ENCODE results near the gene NLGN2. TPM values are rescaled to one million over a fixed set of nuclear protein-coding genes. Genes with fewer than 3 reads are reported as not detected.

The NLGN2 gene
- total RNA-seq, 1 donor from 2014 or later, result 3.9 TPM

DNA sequence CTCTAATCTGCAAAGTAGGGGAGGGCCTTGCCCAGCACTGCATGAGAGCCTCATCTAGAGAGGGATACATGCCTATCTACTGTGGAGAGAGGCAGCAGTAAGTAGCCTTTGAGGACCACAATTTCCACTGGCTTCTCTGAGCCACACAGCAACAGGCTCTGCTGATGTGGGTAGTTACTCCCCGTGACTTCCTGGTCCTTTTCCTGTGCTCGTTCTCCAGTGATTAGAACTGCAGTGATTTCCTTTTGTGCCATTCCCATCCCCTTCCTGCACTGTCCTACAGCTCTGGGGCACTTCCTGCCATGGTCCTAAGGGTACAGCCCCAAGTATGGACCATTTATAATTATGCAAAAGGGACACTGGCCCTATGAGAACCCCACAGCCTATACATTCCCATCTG, 16.3 kb upstream of the NLGN2 start:
- DNase-seq (ENCODE audit: low spot score), result no peak
- ATAC-seq, result no peak

DNA sequence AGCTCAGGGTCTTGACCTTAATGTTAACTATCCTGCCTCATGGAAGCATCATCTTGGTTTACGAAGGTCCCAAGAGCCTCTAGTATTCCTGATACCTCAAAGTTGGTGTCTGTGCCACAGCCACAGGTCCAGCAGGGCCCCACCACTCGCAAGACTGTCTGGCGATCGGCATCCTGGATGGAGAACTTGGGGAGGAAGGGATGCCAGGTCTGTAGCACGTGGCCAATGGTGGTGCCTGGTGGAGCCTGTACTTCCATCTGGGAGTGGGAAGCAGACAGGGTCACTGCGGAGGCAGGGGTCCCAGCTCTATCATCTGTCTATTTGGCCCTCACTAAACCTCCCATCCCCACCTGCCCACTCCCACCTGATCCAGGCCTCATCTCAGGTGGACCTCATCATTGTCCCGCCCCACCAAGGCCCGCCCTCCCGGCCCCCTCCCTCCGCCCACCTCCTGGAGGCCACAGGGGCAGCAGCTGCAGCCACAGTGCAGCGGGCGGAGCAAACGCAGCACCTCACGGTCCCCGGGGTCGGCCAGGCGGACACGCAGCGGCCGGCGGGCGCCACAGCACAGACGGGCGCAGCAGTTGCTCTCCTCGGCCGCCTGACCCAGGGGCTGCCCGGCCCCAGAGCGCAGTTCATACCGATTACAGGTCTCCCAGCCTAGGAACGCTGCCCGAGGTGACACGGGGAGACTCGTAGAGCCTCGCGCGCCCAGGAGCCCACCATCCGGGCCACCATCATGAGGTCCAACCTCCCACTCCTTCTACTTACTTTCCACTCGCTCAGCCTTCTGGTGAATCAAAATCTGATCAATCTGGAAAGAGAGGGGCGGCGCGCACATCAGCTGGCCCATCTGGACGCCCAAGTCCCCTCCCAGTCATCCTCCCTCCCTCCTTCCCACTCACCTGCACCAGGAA, 14.7 kb upstream of the NLGN2 start:
- DNase-seq (ENCODE audit: low spot score) (no peak), ATAC-seq (no peak)

GRCh38 chr17:7393613-7394451, 13.8 kb upstream of the NLGN2 start:
- no peak for DNase-seq (ENCODE audit: low spot score)
- peak; percentile 7 for ATAC-seq

- DNase-seq (ENCODE audit: low spot score) (peak; percentile 94), ATAC-seq (peak; percentile 92)
These were observed 13.0 kb upstream of the NLGN2 start, which contains the start of gene PLSCR3 for GRCh38 chr17:7394452-7395191. PLSCR3 (minus strand) TSS chr17:7394525; CDS start chr17:7394110, 415 bp downstream.

GRCh38 chr17:7396147-7396546, 11.5 kb upstream of the NLGN2 start:
- ATAC-seq (no peak), DNase-seq (ENCODE audit: low spot score) (no peak)

- ATAC-seq, result no peak
- no peak for DNase-seq (ENCODE audit: low spot score)
These were observed 9.0 kb upstream of the NLGN2 start for GRCh38 chr17:7398612-7399011.

DNA sequence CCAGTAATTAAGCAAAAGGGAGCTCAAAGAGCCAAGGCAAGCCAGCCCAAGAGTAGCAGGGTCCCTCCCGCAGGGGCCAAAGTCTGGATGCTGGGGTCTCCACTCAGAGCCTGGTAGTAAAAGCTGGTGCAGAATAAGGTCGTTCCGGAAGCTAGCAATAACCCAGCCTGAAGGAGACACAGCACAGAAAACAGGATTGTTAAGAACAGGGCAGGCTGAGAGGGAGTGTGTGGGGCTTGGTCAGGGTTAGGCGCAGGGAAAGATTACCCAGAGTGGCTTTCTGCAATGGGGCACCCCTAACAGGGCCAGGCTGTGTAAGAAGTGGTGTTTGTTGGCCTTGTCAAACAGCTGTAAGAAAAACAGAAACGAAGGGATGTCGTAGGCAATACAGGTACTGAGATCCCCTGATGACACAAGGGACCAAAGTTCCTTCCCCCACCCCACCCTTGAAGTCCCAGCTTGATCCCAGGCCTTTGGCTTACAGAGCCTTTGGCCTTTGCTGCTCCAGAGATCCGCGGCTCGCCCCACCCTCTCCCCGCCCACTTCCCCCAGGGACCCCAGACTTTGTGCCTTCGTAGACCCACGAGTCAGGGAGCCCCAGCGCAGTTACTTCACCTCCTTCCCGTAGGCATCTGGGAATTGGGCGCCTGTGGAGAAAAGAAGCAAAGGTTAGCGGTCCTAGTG, 4.5 kb upstream of the NLGN2 start:
- peak; percentile 83 for DNase-seq (ENCODE audit: low spot score)
- ATAC-seq, result peak; percentile 53

GRCh38 chr17:7403727-7403976, 4.0 kb upstream of the NLGN2 start:
- ATAC-seq, result peak; percentile 60
- no peak for DNase-seq (ENCODE audit: low spot score)

DNA sequence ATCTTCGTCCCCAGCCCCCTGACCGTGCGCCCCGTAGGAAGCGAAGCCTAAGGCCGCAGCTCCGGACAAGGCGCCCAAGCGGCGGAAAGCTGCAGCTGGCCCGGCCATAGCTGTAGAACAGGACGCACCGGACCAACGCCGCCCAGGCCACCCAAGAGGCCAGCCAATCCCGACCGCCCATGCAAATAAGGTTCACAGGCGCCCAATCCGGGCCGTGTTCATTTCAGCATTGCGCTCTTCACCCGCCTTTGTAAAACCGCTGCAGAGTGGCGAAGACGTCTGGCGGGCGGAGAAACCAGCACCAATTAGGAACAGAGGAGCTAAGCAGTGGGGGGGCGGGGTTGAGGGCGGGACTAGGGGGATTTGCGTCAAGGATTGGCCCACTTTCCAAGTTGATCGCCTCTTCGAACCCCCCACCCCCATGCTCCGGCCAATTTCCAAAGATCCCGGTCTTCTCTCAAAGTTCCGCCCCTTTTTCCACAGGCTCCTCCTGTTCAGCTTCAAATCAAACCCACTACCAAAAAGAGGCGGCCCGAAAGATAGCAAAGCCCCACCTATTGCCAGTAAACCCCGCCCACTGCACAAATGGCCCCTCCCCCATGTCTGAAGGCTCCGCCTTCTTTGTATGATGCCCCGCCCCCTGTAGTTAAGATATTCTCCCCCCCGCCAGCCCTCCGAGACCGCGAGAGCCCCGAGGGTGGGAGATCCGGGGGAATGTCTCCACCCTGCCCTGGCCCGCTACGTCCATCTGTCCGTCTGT, 3.5 kb upstream of the NLGN2 start, which contains the start of gene TMEM256:
TMEM256 (minus strand) TSS at position 121 of the 760 bp plus-strand sequence; CDS start at position 108, 13 bp downstream.
- peak; percentile 99 for DNase-seq (ENCODE audit: low spot score)

GRCh38 chr17:7404737-7405349, 2.8 kb upstream of the NLGN2 start:
- peak; percentile 68 for DNase-seq (ENCODE audit: low spot score)
- ATAC-seq, result peak; percentile 20

More for the DNA sequence above, 3.5 kb upstream of the NLGN2 start, which contains the start of gene TMEM256:
- peak; percentile 85 for ATAC-seq

- ATAC-seq (no peak), DNase-seq (ENCODE audit: low spot score) (no peak)
These were observed 2.1 kb upstream of the NLGN2 start for GRCh38 chr17:7405350-7406234.

DNA sequence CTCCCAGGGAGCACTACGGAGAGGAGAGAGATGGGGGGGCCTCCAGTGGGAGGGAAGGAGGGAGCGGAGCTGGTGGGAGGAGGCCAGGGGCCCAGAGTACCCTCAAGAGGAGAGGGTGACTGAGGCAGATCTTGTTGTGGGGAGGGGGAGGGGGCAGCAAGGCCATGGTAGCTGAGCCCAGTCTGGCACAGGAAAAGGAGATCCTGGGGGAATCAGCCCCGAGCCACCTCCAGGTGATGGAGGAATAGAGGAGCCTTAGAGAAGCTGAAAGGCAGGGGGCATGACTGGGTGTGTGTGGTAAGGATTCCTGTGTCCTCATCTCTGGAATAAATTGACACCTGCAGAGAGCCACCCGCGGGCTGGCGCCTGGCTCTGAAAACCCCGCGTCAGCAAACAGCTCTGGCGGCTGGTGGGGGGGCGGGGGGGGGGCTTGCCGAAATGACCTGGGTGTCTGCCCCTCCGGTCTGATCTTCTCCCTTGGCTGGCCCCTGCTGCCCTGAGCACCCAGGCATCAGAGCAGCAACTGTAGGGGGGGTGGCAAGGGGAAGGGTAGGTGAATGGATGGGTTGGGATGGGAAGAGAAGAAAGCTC, 1.3 kb upstream of the NLGN2 start:
- DNase-seq (ENCODE audit: low spot score), result no peak
- ATAC-seq, result no peak

GRCh38 chr17:7407082-7407481, 563 bp upstream of the NLGN2 start:
- DNase-seq (ENCODE audit: low spot score) (no peak), ATAC-seq (no peak)

GRCh38 chr17:7408252-7408727, 645 bp downstream of the NLGN2 start:
- DNase-seq (ENCODE audit: low spot score), result no peak
- ATAC-seq, result no peak

- DNase-seq (ENCODE audit: low spot score) (no peak), ATAC-seq (no peak)
These were observed 1.2 kb downstream of the NLGN2 start for GRCh38 chr17:7408863-7409262.

- ATAC-seq (no peak), DNase-seq (ENCODE audit: low spot score) (no peak)
These were observed 2.1 kb downstream of the NLGN2 start for GRCh38 chr17:7409716-7410115.

DNA sequence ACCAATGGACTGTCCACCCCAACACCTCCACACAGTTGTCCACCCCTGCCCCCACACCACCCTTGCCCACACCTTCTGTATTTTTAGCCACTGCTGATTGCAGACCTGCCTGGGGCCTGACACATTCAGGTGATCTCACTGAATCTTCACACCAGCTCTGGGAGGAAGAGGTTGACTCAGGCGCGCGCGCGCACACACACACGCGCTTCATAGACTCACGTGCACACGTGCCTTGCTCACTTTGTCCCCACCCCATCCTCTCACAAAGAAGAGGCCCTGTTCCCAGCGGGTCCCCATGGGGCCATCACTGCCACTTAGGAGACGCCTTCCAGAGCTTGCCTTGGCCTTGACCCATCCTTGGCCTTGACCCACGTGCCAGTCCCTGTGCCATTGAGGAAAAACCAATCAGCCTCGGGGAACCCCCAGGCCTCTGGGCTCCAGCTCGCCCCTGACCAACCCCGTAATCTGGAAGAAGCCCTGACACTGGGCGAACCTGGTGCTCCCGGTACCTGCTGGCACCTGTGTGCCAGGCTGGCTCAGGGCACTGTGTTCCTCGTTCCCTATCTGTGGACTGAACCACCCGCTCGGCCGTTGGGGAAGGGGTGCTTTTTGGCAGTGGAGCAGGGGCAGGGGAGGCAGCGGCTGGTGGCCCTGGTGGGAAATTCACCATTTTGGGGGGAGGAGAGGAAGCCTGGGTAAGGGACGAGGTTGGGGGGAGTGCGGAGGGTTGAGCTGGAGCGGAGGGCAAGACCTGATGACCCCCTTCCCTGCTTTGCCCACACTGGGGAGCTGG, 3.2 kb downstream of the NLGN2 start:
- ATAC-seq, result no peak
- no peak for DNase-seq (ENCODE audit: low spot score)

Measured in left lobe of liver (tissue), 2 donors.